Activated gamma-delta T cell treated with Interleukin-2 at 50 U/mL for 16 hours (primary cell): ENCODE data around the gene ESRRA.

Experiments used
- DNase-seq: peaks from one replicate; pipeline ENCODE4 v3.0.0-alpha.2; 2020

ESRRA gene

DNA sequence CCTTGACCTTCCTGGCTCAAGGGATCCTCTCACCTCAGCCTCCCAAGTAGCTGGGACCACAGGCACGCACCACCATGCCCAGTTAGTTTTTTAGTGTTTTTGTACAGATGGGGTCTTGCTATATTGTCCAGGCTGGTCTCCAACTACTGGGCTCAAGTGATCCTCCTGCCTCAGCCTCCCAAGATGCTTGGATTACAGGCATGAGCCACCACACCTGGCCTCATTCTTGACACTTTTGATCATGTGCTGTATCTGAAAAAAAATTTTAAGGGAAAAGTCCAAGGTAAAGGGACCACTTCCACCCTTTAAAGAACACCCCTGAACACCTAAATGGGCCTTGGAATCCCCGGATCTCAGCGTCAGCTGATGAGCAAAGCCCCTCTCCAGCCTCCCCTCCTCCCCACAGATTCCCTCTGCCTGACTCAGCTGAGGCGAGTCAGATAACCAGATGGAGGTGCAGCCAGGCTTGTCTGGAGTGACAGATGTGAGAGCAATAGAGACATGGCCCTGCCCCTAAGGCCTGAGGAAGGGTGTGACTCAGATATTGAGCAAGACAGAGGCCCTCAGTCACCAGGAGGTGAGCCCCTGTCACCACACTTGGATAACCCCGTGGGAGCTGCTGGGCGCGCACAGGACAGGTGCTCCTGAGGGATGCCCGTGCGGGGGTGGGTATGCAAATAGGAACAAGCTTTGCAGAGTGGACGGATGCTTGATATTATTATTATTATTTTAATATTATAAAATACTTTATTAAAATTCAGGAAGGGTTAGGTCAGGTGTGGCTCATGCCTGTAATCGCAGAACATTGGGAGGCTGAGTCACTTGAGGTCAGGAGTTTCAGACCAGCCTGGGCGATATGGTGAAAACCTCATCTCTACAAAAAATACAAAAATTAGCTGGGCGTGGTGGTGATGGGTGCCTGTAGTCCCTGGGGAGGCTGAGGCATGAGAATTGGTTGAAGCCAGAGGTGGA, 29.7 kb downstream of the ESRRA start:
- no peak for DNase-seq

DNA sequence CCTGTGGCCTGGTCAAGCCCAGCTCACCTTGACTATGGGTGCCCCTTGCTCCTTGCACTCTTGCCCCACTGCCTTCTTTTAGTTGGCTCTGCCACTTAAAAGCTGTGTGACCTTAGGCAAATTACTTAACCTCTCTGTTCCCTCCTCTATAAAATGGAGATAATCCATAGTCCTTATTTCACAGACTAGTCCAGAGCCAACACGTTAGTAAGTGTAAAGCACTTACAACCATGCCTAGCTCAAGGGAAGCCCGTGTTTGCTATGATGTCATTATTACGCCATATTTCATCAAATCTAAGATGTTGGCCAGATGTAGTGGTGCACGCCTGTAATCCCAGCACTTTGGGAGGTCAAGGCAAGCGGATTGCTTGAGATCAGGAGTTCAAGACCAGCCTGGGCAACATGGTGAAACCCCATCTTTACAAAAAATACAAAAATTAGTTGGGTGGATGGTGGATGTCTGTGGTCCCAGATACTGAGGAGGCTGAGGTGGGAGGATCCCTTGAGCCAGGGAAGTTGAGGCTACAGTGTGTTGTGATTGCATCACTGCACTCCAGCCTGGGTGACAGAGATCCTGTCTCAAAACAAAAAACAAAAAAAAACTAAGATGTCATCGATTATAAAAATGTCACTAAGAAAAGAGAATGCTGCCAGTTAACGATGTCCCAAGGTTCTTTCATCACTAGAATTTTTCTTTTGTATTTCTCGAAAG, 32.4 kb downstream of the ESRRA start:
- no peak for DNase-seq

DNA sequence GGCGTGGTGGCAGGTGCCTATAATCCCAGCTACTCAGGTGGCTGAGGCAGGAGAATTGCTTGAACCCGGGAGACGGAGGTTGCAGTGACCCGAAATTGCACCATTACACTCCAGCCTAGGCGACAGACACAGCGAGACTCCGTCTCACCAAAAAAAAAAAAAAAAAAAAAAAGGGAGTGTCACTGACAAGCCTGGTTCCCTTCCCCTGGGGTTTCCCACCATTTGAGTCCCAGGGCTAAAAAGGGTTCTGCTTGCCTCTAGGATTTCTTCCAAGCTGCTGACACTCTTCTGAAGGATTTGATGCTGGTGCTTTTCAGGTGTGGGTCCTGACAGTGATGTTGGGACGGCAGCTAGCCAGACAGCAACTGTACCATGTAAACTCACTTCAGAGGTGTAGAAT, 33.4 kb downstream of the ESRRA start:
- DNase-seq, result no peak

GRCh38 chr11:64339286-64339685, 34.0 kb downstream of the ESRRA start:
- DNase-seq, result no peak

GRCh38 chr11:64339754-64340408, 34.6 kb downstream of the ESRRA start, which contains the start of gene CCDC88B:
Gene CCDC88B, plus strand, starts transcription at chr11:64340204. Its CDS starts 63 bp downstream, at chr11:64340267.
- peak; percentile 90 for DNase-seq

DNA sequence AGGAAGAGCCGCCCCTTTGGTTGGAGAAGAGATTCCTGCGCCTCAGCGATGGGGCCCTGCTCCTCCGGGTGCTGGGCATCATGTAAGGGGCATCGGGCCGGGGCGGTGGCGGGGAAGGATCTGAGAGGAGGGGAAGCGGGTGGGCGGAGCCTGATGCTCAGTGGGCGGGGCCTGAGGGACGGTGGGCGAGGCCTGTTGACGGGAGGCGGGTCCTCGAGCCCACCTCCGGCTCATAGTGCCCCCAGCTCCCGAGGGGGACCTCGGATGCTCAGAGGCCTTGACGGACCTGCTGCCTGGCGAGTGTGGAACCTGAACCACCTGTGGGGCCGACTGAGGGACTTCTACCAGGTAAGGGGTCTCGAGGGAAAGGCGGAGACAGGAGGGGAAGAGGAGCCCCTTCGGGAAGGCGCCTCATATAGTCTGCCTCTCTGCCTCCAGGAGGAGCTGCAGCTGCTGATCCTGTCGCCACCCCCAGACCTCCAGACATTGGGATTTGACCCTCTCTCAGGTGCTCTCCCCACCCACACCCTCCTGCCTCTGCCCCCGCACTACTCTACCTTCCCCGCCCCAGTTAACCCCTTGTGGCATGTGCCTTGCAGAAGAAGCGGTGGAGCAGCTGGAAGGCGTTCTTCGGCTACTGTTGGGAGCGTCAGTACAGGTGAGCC, 35.5 kb downstream of the ESRRA start:
- DNase-seq, result peak; percentile 79

DNA sequence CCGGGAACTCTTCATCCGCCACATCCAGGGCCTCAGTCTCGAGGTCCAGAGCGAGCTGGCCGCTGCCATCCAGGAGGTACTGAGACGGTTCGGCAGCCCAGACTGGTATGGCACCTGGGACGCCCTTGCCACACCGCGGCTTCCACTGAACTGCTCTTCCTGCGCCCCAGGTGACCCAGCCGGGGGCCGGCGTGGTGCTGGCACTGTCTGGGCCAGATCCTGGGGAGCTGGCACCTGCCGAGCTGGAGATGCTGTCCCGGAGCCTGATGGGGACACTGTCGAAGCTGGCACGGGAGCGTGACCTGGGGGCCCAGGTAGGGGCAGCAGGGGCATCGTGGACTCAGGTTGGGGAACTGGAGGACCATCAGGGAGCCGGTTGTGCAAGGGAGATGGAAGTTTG, 36.1 kb downstream of the ESRRA start:
- no peak for DNase-seq

GRCh38 chr11:64341851-64342791, 36.8 kb downstream of the ESRRA start:
- peak; percentile 83 for DNase-seq

GRCh38 chr11:64342869-64343745, 37.8 kb downstream of the ESRRA start:
- no peak for DNase-seq

DNA sequence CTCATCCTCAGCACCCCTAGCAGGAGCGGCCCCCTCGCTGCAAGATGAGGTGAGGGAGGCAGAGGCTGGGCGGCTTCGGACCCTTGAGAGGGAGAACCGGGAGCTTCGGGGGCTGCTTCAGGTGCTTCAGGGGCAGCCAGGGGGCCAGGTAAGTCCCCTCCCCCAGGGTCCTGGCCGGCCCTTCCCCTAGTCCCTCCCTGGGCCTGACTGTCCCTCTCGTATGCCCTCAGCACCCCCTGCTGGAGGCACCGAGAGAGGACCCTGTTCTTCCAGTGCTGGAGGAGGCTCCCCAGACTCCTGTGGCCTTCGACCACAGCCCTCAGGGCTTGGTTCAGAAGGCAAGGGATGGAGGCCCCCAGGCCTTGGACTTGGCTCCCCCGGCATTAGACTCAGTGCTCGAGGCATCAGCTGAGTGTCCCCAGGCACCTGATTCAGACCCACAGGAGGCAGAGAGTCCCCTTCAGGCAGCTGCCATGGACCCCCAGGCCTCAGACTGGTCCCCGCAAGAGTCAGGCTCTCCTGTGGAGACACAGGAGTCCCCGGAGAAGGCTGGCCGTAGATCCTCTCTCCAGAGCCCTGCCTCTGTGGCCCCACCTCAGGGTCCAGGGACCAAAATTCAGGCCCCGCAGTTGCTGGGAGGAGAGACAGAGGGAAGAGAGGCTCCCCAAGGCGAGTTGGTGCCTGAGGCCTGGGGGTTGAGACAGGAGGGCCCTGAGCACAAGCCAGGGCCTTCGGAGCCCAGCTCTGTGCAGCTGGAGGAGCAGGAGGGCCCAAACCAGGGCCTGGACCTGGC, 38.6 kb downstream of the ESRRA start:
- DNase-seq, result no peak

- DNase-seq, result no peak
Observed at GRCh38 chr11:64344787-64345186, 39.5 kb downstream of the ESRRA start.

- DNase-seq, result no peak
Observed at GRCh38 chr11:64347193-64347867, 42.0 kb downstream of the ESRRA start.

DNA sequence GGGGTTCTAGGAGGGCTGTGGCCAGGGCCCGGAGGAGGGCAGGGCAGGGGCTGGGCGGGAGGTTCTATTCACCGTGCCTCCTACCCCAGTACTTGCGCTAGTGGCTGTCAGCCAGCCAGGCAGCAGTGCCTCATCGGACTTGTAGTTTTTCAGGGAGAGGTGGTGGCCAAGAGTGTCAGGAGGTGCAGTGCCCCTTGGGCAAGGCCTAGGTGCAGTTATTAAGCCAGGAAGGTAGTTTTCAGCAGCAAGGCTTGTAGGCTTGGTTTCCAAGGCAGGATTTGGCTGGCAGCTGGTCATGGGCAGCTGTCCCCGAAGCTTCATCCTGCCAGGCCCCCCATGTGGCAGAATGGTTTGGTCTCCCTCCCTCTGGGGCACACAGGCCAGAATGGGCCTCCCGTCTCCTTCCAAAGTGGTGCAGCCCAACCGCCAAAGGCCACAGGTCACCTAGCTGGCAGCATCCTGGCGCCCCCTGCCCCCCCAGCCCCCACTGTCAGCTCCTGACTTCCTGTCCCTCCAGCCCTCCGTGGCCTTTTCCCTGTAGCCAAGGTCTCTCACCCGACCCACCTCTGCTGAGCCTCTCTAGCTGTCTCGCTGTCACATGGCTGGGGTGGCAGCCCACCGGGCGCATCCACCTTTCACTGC, 43.2 kb downstream of the ESRRA start:
- no peak for DNase-seq

- DNase-seq, result no peak
Observed at GRCh38 chr11:64349025-64349387, 43.7 kb downstream of the ESRRA start.

- no peak for DNase-seq
Observed at GRCh38 chr11:64349404-64349803, 44.1 kb downstream of the ESRRA start.

DNA sequence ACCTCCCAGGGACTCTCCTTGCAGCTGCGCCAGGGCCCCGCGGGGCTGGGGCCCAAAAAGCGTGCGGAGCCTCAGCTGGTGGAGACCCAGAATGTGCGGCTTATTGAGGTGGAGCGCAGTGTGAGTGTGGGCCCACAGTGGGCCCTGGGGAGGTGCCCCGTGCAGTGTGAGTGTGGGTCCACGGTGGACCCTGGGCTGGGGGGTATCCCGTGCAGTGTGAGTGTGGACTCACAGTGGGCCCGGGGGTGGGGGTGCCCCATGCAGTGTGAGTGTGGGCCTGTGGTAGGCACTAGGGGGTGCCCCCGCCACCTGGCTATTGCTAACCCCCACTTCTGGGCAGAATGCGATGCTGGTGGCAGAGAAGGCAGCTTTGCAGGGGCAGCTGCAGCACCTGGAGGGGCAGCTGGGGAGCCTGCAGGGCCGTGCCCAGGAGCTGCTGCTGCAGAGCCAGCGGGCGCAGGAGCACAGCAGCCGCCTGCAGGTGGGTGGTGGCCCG, 45.9 kb downstream of the ESRRA start:
- no peak for DNase-seq

DNA sequence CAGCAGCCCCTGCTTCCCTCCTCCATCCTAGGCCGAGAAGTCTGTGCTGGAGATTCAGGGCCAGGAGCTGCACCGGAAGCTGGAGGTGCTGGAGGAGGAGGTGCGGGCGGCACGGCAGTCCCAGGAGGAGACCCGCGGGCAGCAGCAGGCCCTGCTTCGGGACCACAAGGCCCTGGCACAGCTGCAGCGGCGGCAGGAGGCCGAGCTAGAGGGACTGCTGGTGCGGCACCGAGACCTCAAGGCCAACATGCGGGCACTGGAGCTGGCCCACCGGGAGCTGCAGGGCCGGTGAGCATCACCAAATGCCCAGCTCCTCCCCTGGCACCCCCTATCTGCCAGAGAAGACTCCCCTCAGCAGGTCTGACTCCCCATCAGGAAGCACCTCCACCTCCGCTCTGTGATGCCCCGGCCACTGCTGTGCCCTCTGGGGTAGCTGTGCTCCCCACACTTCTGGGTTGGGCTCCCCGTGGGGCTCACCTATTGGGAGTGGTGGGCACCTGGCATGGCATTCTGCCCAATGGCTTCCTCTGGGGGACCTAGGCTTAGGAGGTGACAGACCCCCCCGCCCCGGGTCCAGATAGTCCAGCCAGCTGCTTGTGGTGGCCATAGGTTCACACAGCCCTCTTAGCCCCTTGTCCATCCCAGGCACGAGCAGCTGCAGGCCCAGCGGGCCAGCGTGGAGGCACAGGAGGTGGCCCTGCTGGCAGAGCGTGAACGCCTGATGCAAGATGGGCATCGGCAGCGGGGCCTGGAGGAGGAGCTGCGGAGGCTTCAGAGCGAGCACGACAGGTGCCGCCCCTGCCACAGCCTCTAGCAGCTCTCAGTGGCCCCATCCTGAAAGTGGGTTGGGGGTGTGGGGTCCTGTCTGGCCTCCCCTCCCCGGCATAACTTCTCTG, 47.0 kb downstream of the ESRRA start:
- no peak for DNase-seq
